ENCODE data around the gene DPPA4.
"Not testable (repeated sequence)": the region's sequence is repeated elsewhere in the genome, so short reads cannot be mapped to it uniquely, and the experiment has no call there.

DPPA4 gene, protein sequence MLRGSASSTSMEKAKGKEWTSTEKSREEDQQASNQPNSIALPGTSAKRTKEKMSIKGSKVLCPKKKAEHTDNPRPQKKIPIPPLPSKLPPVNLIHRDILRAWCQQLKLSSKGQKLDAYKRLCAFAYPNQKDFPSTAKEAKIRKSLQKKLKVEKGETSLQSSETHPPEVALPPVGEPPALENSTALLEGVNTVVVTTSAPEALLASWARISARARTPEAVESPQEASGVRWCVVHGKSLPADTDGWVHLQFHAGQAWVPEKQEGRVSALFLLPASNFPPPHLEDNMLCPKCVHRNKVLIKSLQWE

DNA sequence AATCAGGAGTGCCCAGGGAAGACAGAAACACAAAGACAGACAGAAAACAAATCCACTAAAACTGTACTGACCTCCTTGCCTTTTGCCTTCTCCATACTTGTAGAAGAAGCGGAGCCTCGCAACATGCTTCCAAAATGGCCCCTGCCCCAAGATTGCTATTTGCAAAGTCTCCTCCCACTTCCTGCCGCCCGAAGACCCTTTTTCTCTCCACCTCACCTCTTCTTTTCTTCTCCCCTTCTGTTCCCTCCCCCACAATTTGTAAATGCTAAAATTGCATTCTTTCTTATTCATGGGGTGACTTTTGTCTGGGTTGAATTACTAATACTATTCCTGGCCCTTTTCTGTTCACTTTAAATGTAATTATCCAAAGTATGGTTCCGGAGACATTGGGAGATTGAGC is at the start of gene DPPA4:
Gene DPPA4, minus strand, starts transcription at position 154 of the 400 bp plus-strand sequence. Its CDS starts 29 bp downstream, at position 125.
- DNase-seq (ENCODE audit: low read depth), result no peak

DNA sequence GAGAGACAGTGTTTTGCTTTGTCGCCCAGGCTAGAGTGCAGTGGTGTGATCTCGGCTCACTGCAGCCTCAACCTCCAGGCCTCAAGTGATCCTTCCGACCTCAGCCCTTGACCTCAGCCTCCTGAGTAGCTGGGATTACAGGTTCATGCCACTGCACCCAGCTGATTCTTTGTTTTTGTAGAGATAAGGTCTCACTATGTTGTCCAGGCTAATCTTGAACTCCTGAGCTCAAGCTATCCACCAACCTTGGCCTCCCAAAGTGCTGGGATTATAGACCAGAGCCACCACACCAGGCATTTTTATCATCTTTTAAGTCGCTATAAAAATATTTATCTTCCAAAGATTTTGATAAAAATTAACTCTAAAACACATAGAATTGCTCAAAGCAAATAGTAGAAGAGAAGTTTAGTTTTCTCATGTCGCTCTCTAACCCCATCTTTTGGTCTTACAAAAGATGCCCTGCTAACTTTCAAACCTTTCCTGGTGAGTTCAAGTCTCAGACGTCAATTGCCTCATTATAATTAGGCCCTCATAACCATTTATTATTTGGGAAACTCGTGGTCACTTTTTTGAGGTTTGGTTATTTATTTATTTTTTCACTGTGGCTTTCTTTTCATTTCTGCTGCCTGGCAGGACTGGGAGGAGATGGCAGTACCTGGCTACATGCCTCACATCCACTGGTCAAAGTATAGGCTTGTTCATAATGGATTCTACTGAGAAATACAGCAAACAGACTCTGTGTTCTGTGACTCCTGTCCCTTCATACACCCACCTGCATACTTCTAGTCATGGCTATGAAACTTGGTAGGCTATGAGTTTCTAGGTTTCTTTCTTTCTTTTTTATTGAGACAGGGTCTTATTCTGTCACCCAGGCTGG is 48.3 kb upstream of the DPPA4 start:
- DNase-seq (ENCODE audit: low read depth), result no peak

DNA sequence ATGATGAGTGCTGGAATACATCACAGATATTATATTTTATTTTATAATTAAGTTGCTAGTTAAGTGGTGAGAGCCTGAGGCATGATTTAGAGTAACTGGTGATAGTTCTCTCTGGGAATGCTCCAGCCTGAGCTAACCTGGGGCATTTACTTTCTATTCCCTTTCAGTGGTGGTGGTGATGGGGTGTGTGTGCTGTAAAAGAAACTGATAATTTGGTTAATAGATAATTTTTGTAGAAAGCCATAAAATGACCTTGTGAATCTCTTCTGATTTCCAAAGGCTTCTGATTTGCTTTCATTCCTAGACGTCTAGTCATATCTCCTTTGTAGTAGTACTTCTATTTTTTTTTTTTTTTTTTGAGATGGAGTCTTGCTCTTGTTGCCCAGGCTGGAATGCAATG is 46.8 kb upstream of the DPPA4 start:
- no peak for DNase-seq (ENCODE audit: low read depth)

DNA sequence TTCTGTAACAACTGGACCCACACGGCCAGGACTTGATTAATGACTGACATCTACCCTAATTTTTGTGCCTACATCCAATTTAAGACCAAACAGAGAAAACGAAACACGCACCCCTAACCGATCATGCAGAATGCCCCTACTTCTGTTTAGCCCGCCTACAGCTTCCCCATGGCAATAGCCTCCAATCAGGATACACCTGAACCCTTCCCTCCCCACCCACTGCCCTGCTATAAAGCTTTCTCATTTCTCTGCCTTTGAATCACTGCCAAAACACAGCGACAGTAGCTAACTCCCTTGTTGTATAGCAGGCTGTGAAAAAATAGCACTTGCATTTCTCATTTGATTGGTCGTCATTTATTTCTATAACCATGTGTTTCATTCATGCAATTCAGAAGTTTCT is 45.2 kb upstream of the DPPA4 start:
- DNase-seq (ENCODE audit: low read depth), result no peak

DNA sequence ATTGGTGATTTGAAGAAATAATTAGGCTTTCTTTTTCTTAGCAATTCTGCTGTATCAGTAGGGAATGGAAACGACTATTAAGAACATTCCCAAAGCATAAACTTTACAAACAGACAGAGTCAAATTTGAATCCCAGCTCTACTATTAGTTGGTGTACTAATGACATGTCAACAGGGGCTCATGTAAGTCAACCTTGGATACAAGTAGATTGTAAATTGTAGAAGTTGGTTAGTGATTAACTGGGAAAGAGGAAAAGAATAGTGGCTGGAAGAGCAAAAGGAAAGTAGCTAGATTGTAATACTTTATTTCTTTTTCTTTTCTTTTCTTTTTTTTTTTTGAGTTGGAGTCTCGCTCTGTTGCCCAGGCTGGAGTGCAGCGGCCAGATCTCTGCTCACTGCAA is 38.6 kb upstream of the DPPA4 start:
- no peak for DNase-seq (ENCODE audit: low read depth)

DNA sequence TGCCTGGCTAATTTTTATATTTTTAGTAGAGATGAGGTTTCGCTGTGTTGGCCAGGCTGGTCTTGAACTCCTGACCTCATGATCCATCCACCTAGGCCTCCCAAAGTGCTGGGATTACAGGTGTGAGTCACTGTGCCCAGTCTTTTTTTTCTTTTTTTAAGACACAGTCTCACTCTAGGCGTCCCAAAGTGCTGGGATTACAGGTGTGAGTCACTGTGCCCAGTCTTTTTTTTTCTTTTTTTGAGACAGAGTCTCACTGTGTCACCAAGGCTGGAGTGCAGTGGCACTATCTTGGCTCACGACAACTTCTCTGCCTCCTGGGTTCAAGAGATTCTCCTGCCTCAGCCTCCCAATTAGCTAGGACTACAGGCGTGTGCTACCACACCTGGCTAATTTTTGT is 37.1 kb upstream of the DPPA4 start:
- DNase-seq (ENCODE audit: low read depth), result not testable (repeated sequence)

DNA sequence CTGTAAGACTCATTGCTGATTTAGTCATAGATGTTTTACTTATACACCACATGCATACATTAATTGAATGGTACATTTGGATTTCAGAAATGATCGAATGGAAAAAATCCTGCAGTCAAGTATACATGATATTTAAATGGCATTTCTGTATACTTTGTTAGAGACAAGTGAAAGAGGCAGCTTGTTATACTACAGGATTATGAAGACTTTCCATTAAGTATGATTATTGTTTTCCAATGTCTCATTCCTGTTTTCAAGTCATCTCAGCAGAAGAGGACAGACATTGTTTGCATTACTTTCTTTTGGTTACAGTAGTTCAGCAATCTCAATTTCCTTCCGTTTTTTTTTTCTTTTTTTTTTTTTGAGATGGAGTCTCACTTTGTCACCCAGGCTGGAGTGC is 36.6 kb upstream of the DPPA4 start:
- no peak for DNase-seq (ENCODE audit: low read depth)

DNA sequence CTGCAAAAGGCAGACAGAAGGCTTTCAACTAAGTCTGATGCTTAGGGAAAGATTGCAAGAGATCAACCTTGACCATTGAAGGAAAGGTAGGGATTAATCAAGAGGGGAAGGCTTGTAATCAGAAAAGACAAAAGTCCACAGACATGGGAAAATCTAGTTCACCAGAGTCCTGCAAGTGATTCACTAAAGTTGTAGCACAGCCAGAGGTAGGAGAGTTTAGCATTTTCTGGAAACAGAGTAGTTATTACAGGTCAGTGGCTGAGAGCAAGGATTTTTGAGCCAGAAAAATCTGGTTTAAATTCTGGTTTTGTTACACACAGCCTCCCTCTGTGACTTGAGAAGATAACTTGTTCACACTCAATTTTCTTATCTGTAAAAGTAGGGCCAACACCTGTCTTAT is 35.3 kb upstream of the DPPA4 start:
- no peak for DNase-seq (ENCODE audit: low read depth)

DNA sequence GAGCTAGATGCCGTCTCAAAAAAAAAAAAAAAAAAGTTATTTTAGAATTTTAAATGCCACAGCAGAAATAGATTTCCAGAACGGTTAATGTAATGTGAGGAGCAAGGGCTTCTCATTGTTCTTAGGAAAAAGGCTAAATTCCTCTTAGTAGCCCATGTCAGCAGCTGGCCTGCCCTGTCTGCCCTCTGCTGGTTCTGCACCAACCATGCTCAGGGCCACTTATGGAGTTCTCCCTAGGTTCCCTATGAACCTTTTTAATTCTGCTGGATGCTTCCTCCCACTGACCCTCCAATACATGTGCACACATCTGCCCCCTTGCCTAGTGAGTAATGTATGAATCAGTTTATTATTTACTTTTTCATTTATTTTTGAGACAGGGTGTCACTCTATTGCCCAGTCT is 32.2 kb upstream of the DPPA4 start:
- no peak for DNase-seq (ENCODE audit: low read depth)

DNA sequence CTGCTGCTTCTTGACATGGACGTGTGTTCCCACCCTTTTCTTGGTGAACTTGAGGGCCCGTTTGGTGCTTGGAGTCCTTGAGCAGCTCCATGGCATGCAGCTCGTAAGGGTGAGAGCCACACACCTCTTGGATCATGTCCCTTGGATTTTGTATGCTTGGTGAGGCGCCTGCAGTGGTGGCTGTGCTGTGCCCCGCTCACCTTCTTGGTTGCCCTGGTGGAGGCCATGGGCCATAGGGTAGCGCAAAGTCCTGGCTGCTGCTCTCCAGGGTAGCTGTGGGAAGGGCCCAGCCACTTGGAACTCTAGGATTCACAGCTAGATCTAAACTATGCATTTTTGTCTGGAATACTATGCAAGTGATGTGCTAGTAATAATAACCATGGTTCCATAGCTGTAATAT is 26.7 kb upstream of the DPPA4 start:
- DNase-seq (ENCODE audit: low read depth), result no peak

DNA sequence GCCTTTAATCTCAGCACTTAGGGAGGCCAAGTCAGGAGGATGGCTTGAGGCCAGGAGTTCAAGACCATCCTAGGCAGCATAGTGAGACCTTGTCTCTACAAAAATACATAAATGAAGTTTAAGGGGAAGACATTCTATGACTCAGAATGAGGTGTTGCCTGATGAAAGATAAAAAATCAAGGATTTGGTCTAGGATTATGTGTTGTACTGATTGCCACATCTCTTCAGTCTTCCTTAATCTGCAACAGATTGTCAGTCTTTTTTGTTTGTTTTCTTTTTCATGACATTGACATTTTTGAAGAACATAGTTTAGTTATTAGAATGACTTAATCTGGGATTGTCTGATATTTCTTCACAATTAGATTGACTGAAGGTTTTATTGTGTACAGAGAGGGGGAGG is 26.3 kb upstream of the DPPA4 start:
- no peak for DNase-seq (ENCODE audit: low read depth)

DNA sequence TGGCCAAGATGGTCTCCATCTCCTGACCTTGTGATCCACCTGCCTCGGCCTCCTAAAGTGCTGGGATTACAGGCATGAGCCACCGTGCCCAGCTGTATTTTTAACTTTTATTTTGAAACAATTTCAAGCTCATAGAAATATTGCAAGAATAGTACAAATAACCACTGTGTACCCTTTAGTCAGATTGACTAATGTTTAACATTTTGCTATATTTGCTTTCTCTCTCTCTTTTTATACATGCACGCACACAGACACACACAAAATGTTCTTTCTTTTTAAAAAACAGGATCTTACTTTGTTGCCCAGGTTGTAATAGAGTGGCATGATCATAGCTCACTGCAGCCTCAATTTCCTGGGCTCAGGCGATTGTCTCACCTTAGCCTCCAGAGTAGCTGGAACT is 25.5 kb upstream of the DPPA4 start:
- DNase-seq (ENCODE audit: low read depth), result no peak

DNA sequence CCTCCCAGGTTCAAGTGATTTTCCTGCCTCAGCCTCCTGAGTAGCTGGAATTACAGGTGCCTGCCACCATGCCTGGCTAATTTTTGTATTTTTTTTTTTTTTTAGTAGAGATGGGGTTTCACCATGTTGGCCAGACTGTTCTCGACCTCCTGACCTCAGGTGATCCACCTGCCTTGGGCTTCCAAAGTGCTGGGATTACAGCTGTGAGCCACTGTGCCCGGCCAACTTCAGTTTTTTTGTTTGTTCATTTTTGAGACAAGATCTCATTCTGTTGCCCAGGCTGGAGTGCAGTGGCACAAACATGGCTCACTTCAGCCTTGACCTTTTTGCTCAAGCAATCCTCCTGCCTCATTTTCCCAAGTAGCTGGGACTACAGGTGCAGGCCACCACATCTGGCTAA is 21.5 kb upstream of the DPPA4 start:
- DNase-seq (ENCODE audit: low read depth), result not testable (repeated sequence)

DNA sequence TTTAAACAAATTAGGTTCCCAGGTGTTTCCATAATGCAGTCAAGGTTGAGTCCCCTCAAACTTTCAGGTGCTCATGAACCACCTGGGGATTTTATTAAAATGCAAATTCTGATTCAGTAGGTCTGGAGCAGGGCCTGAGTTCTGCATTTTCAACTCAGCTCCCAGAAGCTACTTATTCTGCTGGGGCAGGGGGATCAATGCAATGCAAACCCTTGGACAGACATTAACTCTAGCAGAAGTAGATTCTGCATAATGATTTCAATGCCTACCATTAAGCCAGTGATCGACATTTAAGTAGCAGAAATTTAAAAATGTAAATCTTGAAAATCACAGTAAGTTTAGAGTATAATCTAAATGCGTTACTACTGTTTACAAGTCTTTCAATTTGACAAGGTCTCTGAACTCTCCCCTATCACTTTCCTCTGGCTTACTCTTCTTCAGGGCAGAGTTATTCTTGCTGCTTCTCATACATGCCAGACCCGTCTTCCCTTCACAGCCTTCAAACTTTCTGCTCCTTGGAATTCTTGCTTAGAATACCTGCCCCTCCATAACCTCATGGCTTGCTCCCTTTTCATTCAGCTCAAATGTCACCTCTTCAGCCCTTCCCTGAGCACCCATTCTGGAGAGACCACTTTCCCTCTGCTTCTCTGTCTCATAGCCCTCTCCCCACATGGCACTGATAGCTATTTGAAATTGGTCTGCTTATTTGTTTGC is 19.3 kb upstream of the DPPA4 start:
- no peak for DNase-seq (ENCODE audit: low read depth)

DNA sequence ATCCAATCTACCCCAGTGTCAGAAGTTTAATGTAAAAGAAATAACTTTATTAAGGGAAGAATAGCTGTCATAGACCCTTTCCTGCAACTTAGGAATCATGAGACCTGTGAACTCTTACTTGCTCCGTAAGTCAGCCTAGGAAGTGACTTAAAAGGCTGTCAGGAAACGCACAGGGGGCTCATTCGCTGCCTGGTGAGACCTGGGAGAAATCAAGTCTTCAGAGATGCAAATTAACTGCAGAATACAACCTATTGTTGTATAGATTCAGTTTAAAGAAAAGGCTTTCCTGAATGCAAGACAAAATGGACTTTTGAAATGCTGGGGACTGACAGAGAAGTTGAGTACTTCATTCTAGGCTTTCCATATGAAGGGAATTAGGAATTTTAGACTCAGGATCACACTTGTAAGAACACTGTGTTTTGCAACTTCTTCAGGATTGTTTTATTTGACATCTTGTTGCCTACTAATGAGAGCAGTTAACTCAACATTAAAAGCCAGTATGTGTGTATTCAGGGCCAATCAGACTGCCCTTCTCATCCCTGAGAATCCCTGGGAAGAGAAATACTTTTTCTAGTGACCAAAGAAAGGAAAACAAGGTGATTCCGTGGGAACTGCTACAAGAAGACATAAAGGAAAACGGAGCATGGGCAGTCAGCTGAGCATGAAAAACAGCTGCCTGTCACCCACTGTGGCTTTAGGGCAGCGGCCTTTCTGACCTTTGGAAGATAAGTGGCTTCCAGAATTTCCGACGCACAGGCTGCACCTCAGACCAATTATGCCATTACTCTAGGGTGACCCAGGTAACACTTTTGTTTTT is 18.5 kb upstream of the DPPA4 start:
- DNase-seq (ENCODE audit: low read depth), result no peak

DNA sequence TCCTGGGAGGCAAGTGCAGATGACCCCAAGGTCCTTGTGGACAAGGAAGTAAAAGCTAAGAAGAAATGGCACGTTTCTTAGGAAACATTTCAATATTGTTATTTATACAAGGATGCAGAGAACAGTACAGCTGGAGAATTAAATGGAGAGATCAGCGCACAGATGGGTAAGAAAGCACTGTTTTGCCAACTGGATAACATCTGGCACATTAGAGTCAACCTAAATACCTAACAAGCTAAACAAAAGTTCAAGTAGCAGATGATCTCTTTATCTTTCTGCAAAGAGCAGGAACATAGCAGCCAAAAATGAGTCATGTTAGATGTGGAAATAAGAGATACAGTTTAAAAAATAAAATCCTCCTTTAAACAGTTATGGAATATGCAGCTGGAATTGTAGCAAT is 15.7 kb upstream of the DPPA4 start:
- no peak for DNase-seq (ENCODE audit: low read depth)

DNA sequence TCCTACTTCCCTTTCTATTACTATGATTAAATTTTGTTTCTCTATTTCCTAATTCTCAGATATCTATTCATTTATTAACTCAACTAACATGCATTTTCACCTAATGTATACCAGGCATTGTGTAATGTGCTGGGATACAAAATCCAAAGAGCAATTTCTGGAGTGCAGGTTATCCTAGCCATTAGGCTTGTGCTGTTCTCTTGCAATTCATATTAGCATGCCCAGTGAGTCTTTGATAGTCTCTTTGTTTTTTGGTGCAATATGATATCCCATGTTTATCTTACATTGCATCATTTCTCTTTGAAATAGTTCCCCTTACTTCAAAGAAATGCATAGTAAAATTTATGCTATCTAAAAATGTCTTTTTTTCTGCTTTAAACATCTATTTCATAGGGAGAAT is 13.9 kb upstream of the DPPA4 start:
- no peak for DNase-seq (ENCODE audit: low read depth)

DNA sequence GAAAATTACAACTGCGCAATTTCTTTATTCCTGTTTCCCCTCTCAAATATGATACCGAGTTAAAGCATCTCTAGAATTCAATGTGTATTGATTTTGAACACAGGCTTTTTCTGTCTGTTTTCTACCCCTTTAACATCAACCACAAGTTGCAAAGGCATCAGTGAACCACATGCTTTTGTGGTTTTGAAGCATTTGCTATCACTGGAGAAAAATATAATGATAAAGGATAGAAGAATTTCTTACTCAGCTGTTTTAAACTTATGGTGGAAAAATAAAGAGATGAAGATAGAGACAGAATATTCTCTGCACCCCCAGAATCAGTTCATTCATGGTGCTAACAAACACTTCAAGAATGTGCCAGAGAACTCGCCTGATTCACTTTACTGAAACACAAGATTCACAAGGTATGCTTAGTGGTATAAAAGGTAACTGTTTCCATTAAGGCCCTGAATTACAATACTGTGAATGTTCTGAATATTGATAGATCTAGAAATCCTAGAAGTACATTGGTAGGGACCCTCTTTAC is 9.5 kb upstream of the DPPA4 start:
- DNase-seq (ENCODE audit: low read depth), result no peak

DNA sequence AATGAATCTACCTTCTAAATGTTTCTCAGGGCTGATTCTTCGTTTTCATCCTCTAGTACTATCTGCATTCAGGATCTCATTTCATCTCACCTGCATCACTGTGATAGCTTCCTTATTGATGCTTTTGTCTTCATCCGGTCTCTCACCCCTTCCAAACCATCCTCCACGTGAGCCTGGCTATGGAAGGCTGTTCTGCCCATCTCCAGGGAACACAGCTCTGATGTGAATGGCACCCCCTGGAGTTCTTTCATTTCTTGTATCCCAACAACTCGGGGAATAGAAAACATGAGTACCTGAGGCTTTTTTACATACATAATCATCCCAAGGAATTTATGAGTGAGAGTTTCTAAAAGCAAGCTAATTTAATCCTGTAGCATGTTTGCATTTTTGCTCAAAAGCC is 8.8 kb upstream of the DPPA4 start:
- no peak for DNase-seq (ENCODE audit: low read depth)

DNA sequence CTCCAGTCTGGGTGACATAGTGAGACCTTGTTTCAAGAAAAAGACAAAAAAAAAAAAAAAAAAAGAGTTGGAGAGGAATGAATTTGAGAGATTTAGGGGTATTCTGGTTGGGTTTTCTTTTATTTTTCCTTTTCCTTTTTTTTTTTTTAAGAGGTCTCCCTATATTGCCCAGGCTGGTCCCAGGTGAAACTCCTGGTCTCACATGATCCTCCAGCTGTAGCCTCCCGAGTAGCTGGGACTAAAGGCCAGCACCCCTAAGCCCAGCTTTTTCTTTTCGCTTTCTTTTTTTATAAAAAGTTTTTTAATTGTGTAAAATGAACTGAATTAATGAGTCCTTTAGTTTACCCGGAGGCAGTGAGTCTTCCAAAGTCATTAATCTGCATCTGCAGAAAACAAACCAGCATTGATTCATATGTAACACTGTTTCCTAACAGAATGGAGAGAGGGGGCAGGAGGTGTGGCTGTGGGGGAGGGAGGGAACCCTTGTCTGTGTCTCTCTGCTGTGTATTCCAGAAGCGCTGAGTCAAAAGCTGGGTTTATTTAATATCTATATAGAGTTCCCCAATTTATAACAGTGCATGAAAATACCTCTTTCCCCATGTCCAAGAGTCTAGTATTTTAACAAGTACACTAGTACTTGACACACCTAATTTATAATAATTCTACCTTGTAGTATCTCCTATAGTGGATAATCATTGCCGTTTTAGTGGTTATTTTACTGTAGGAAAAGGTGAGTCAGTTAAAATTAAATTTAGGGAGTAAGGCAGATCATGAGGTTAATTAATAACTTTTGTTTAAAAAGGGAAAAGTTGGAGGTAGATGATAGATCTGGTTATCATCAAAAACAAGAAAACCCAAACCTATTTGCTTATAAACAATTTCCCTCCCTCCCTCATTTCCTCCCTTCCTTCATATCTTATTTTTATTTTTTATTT is 2.6 kb upstream of the DPPA4 start:
- no peak for DNase-seq (ENCODE audit: low read depth)

DNA sequence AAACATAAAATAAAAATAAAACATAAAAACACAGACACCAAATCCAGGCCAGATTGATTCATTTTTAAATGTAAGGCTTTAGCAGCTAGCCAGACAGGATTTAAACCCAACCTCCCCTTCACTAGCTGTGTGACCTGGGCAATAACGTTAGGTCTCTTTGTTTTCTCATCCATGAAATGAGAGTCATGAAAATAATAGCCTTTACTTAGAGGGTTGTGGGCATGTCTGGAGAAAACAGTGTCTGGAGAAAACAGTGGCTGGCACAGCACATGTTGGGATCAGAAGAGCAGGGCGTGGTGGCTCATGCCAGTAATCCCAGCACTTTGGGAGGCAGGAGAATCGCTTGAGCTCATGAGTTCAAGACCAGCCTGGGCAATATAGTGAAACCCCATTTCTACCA is 1.9 kb upstream of the DPPA4 start:
- DNase-seq (ENCODE audit: low read depth), result no peak

Measured in activated T-helper 1 cell treated with Interleukin-2 at 50 U/mL for 16 hours (primary cell).